ENCODE results near the gene ETFA. TPM values are rescaled to one million over a fixed set of nuclear protein-coding genes. Genes with fewer than 3 reads are reported as not detected.

Gene ETFA
- total RNA-seq, 1 donor from 2014 or later: 511 TPM

DNA sequence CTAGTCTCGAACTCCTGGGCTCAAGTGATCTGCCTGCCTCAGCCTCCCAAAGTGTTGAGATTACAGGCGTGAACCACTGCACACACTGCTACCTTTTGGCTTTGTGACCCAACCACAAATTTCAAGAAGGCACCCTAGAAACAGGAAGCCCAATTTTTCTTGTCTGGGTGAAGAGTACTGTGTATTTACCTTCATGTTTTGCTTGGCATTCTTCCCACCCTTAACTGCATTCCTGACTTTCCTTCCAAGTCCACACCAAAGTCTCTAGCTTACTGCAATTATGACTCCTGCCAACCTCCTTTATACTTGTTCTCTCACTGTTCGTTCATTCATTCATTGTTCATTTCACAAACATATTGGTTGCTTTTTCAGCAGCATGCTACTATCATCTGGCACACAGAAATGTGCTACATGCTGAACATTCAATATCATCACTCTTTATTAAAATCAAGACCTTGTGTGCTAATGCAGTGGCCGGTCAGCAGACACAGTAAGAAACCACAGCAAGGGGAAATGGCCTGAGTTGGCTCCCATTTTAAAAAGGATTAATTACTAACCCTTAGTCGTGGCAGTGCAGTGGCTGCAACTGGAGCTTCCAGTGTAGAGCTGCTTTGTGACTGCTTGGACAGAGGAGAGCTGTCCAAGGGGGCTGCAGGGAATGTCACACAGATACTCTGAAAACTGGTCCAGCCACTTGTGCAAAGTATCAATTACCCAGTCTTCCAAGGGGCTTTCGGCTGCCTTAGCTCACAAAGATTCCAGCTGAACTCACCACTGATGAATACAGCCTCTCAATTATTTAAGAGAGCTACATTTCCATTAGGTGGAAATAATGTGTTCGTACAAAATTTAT is 94.0 kb downstream of the ETFA start:
- no peak overlapping the region for H3K4me3 ChIP-seq
- no peak for DNase-seq
- peaks cover 10% of the 10 kb centered on the region for H3K9me3 ChIP-seq (replicated peaks)
- peaks cover 6% of the 10 kb centered on the region for H3K4me1 ChIP-seq
- no peaks in the 10 kb centered on the region for H3K27me3 ChIP-seq (ENCODE audit: low read depth)
- peaks cover 51% of the 10 kb centered on the region for H3K36me3 ChIP-seq
- TF ChIP-seq, protein P1, sequence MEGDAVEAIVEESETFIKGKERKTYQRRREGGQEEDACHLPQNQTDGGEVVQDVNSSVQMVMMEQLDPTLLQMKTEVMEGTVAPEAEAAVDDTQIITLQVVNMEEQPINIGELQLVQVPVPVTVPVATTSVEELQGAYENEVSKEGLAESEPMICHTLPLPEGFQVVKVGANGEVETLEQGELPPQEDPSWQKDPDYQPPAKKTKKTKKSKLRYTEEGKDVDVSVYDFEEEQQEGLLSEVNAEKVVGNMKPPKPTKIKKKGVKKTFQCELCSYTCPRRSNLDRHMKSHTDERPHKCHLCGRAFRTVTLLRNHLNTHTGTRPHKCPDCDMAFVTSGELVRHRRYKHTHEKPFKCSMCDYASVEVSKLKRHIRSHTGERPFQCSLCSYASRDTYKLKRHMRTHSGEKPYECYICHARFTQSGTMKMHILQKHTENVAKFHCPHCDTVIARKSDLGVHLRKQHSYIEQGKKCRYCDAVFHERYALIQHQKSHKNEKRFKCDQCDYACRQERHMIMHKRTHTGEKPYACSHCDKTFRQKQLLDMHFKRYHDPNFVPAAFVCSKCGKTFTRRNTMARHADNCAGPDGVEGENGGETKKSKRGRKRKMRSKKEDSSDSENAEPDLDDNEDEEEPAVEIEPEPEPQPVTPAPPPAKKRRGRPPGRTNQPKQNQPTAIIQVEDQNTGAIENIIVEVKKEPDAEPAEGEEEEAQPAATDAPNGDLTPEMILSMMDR (IDR thresholded peaks at IDR 0.05; ENCODE audit: borderline replicate concordance): no peak
- intact Hi-C loops (cut with micrococcal nuclease): no loop called here
- H3K27ac ChIP-seq (replicated peaks): no peak overlapping the region

DNA sequence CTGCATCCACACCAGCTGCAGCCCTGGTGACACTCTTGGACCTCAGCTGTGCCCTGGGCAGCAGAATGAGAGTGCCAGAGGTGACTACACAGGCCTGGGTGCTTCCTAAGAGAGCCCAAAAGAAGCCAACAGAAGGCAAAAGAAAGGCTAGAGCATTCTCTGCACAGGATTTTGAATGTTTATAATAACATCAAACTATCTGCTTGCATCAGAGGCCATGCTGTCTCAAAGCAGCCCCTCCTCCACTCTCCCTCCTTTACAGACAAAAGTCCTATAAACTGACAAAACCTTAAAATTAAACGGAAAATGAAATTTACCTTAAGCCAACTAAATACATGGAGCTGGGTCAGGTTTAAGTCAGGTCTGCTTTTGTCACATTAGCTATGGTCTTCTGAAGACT is 95.6 kb downstream of the ETFA start:
- Histone ChIP-seq H3K36me3 (peaks cover 60% of the 10 kb centered on the region), H3K4me1 (peaks cover 6% of the 10 kb centered on the region), H3K4me3 (no peak overlapping the region), H3K27me3 (ENCODE audit: low read depth) (no peaks in the 10 kb centered on the region), H3K27ac (replicated peaks) (no peak overlapping the region), H3K9me3 (replicated peaks) (peaks cover 7% of the 10 kb centered on the region)
- TF ChIP-seq, protein P1 (IDR thresholded peaks at IDR 0.05; ENCODE audit: borderline replicate concordance): no peak
- DNase-seq: no peak
- intact Hi-C loops (cut with micrococcal nuclease): no loop called here

DNA sequence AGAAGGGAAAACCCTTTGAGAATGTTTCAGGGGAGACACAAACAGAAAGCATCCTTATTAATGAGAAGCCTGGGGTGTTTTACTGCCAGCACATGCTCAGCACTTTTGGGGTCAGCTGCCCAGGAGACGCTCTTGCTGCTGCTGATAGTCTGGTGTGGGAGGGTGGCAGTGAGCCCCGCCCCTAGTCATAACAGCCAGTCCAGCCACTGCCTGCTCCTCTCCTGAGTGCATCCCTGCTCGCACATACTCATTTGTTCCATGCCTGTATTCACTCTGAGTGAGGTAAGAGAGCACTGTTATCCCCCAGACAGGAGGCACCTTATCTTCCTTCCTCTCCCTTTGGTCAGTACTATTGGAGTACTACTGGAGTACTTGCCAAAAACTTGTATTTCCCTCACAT is 101.3 kb downstream of the ETFA start:
- DNase-seq: no peak
- TF ChIP-seq, protein P1 (IDR thresholded peaks at IDR 0.05; ENCODE audit: borderline replicate concordance): no peak
- H3K27ac ChIP-seq (replicated peaks): no peak overlapping the region
- intact Hi-C loops (cut with micrococcal nuclease): no loop called here
- H3K27me3 ChIP-seq (ENCODE audit: low read depth): no peaks in the 10 kb centered on the region
- H3K4me1 ChIP-seq: peaks cover 21% of the 10 kb centered on the region
- H3K9me3 ChIP-seq (replicated peaks): no peaks in the 10 kb centered on the region
- H3K36me3 ChIP-seq: peaks cover 51% of the 10 kb centered on the region
- no peak overlapping the region for H3K4me3 ChIP-seq

DNA sequence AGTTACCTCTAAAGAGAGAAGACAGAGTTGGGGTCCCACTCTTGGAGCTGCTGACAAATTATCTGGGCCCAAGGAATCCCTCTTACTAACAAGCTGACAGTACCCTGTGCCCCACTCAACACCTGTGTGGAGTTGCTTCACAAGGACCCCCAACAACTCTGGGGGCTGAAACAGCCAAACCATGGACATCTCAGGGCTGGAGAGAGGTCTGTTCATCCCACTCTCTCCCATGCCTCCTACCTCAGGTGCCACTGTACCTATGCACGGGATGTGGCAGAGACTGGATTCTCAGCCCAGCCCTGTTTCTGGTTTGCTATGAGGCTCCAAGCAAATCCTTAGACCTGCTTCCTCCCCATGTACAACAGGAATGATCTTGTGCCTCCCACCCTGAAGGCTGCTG is 101.7 kb downstream of the ETFA start:
- no peaks in the 10 kb centered on the region for H3K27me3 ChIP-seq (ENCODE audit: low read depth)
- H3K4me3 ChIP-seq: no peak overlapping the region
- intact Hi-C loops (cut with micrococcal nuclease): no loop called here
- H3K27ac ChIP-seq (replicated peaks): no peak overlapping the region
- H3K36me3 ChIP-seq: peaks cover 47% of the 10 kb centered on the region
- TF ChIP-seq, protein P1 (IDR thresholded peaks at IDR 0.05; ENCODE audit: borderline replicate concordance): no peak
- DNase-seq: no peak
- peaks cover 21% of the 10 kb centered on the region for H3K4me1 ChIP-seq
- no peaks in the 10 kb centered on the region for H3K9me3 ChIP-seq (replicated peaks)

DNA sequence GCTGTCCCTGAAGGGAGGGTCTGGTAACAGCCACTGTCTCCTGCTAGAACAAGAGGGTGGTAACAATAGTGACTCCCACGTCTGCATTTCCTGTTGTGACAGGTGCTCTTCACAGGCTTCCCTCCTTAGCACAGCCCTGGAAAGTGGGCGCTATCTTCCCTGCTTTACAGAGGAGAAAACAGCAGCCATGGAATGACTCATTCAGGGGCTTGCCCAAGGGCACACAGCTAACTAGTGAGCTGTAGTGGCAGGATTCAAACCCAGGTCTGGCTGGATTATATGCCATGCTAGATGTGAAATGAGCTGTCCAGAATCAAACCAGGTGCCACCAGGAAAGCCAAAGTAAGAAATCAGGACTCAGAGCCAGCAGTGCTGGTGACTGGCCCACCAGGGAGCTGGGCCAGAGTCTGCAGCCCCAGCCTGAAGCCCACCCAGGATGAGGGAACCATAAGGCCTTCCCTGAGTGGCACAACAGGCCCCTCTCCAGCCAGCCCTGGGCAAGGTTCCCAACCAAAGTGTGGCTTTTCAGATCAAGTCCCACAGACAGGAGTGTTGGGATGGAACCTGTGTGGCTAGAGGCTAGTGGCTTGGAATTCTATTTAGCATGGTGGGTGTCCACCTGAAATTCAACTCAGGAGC is 102.4 kb downstream of the ETFA start:
- peaks cover 21% of the 10 kb centered on the region for H3K4me1 ChIP-seq
- intact Hi-C loops (cut with micrococcal nuclease): no loop called here
- no peaks in the 10 kb centered on the region for H3K9me3 ChIP-seq (replicated peaks)
- TF ChIP-seq, protein P1 (IDR thresholded peaks at IDR 0.05; ENCODE audit: borderline replicate concordance): no peak
- H3K4me3 ChIP-seq: no peak overlapping the region
- H3K27ac ChIP-seq (replicated peaks): no peak overlapping the region
- no peak for DNase-seq
- peaks cover 41% of the 10 kb centered on the region for H3K36me3 ChIP-seq
- H3K27me3 ChIP-seq (ENCODE audit: low read depth): no peaks in the 10 kb centered on the region

All from left ventricle myocardium inferior (tissue), 1 donor.